Epithelial cell of proximal tubule (primary cell): ENCODE measurements around the gene RNF113B. TPM values are rescaled to one million over a fixed set of nuclear protein-coding genes. Genes with fewer than 3 reads are reported as not detected.

Source experiments
- DNase-seq: peaks from one replicate; pipeline ENCODE4 v3.0.0-alpha.2; 2011; ENCODE audit warnings: low read depth
- H3K4me3 ChIP-seq: 2 replicates; pipeline ENCODE4 v1.5.1; 2011; ENCODE audit warnings: low read depth, mild to moderate bottlenecking, low read length
- total RNA-seq: library from RNA; depleted of rRNA; stranded (reverse); fragments of >200 nt; gene quantifications from 2 replicates; pipeline ENCODE4 v1.2.3, GENCODE V29; 2015
- TF ChIP-seq, protein P1 (sequence below): conservative IDR thresholded peaks from 2 replicates; pipeline ENCODE4 v1.5.1; 2012; ENCODE audit warnings: low read depth, mild to moderate bottlenecking, low read length

RNF113B gene
- total RNA-seq, 1 donor from 2014 or later = not detected

- TF ChIP-seq, protein P1, sequence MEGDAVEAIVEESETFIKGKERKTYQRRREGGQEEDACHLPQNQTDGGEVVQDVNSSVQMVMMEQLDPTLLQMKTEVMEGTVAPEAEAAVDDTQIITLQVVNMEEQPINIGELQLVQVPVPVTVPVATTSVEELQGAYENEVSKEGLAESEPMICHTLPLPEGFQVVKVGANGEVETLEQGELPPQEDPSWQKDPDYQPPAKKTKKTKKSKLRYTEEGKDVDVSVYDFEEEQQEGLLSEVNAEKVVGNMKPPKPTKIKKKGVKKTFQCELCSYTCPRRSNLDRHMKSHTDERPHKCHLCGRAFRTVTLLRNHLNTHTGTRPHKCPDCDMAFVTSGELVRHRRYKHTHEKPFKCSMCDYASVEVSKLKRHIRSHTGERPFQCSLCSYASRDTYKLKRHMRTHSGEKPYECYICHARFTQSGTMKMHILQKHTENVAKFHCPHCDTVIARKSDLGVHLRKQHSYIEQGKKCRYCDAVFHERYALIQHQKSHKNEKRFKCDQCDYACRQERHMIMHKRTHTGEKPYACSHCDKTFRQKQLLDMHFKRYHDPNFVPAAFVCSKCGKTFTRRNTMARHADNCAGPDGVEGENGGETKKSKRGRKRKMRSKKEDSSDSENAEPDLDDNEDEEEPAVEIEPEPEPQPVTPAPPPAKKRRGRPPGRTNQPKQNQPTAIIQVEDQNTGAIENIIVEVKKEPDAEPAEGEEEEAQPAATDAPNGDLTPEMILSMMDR = no peak
- DNase-seq = no peak
- no peak overlapping the region for H3K4me3 ChIP-seq
Measured at GRCh38 chr13:98198683-98199082, 21.6 kb upstream of the RNF113B start.

DNA sequence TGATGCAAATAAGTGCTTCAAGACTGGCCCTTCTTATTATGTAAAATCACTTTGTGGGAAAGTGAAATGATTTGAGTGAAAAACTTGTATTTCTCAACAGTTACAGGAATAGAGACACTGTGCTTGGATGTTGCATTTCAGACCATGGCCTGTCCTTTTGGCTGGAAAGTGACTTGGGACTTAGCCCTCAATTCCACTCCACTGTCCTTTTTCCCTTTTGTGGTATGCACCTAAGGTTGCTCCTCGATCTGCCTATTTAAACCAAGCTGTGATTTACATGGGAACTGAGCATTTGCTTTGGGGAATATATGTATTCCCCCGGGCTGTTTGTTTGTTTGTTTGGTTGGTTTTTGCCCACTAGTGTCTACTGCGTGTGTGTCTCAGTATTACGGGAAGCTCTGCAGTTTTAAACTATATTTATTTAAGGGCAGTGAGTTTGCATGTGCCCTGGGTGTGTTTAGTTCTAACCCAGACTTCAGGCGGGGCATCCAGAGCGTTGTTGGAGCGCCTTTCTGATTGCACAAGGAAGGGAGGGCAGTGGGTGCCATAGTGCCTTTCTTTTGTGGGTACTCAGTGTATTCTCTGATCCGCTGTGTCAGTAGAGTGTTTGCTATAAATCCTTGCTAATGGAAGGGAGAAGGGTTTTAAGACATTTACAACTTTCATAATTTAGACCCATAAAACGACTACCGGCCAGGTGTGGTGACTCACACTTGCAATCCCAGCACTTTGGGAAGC is 18.2 kb upstream of the RNF113B start:
- TF ChIP-seq, protein P1 = no peak
- H3K4me3 ChIP-seq = no peak overlapping the region
- DNase-seq = no peak

DNA sequence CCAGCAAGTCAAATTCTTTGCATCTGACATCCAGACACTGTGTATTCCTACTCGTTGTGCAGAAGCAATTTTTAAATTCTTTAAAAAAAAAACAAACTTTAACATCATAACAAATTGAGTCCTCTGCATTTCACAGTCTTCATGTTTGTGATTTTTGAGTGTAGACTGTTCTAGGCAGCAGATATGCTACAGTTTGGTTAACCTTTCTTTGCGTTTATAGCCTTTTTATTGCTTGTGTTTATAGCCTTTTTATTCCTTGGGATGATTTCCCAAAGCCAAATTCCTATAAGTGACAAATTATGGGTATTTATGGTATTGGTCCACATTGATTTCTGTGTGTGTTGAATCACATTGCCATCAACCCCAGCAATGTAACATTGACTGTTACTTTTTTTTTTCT is 14.9 kb upstream of the RNF113B start:
- DNase-seq = no peak
- TF ChIP-seq, protein P1 = no peak
- no peak overlapping the region for H3K4me3 ChIP-seq

GRCh38 chr13:98190889-98191444 is 13.9 kb upstream of the RNF113B start:
- peak overlapping the region; percentile 19 for H3K4me3 ChIP-seq
- TF ChIP-seq, protein P1 = no peak
- no peak for DNase-seq

DNA sequence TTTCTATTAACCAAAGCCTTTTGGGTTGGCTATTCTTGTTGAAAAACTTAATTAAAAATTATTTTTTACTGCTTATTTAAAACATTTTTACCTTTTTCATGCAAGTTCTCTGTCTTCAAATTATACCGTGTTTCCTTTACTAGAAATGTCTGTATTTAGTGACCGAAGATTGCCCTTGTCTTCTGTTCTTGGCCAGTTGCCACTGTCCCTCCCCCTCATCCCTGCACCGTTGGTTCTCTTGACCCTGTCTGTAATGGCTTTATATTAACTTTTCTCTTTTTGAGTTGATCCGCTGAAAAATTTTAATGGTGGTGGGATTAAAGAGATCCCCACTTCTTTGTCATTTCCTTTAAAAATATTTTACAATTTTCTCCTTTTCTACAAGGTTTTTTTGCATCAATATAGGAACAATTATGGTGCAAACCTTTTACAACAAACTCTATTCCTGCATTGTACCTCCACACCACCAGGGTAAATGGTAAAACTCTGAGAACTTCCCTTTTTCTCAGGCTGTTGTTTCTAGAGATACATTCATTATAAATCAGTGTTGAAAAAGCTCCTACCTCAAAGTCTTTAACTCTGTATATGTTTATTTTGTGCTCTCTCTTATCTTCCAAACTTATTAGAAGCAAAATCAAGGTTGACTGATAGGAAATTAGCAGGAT is 12.9 kb upstream of the RNF113B start:
- TF ChIP-seq, protein P1 = peak; percentile 21
- DNase-seq = no peak
- H3K4me3 ChIP-seq = no peak overlapping the region

DNA sequence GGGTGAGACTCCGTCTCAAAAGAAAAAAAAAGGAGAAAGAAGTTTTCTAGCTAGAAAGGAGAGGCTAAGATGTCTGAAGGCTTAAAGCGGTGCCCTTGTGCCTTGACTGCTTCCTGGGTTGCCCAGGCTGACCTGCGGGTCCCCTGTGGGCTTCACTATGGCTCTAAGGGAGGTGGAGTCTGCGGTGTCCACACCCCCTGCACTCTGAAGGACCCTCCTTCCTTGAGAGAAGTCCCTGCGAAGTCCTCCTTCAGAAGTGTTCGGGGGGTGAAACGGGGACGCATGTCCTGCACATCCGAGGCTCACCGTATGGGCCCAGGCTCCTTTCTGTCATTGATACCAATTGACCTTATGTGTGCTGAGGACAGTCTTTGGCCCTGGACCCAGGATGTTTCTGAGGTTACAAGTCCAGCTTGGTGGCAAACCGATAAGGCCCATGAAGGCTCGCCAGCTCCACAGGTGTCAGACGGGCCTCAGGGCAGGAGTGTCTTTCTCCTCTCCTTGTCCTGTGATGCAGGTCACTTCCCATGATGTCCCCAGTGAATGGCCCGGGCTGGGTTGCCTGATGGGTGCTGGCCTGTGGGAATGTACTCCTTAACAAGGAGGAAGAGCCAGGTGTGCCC is 11.6 kb upstream of the RNF113B start:
- DNase-seq = no peak
- no peak overlapping the region for H3K4me3 ChIP-seq
- TF ChIP-seq, protein P1 = no peak
